ENCODE measurements around the gene TMEM204.

- TF ChIP-seq CTCF (IDR thresholded peaks at IDR 0.05) (no peak), POLR2A (IDR thresholded peaks at IDR 0.05) (no peak), EP300 (IDR thresholded peaks at IDR 0.05) (no peak)
These were observed 39.8 kb downstream of the TMEM204 start for GRCh38 chr16:1573301-1573700.

Measured in ovary (tissue), 3 donors.